ENCODE data around the gene KCNH8. TPM values are rescaled to one million over a fixed set of nuclear protein-coding genes. Genes with fewer than 3 reads are reported as not detected.

Gene KCNH8
- total RNA-seq, 1 experiment from 2014 or later: 1.3 TPM

- no peaks in the 10 kb centered on the region for H3K36me3 Mint-ChIP-seq (ENCODE audit: insufficient read depth, unreplicated experiment)
- no peak for DNase-seq
- H3K4me3 Mint-ChIP-seq (ENCODE audit: low read depth, unreplicated experiment): no peak overlapping the region
- TF ChIP-seq, protein P1, sequence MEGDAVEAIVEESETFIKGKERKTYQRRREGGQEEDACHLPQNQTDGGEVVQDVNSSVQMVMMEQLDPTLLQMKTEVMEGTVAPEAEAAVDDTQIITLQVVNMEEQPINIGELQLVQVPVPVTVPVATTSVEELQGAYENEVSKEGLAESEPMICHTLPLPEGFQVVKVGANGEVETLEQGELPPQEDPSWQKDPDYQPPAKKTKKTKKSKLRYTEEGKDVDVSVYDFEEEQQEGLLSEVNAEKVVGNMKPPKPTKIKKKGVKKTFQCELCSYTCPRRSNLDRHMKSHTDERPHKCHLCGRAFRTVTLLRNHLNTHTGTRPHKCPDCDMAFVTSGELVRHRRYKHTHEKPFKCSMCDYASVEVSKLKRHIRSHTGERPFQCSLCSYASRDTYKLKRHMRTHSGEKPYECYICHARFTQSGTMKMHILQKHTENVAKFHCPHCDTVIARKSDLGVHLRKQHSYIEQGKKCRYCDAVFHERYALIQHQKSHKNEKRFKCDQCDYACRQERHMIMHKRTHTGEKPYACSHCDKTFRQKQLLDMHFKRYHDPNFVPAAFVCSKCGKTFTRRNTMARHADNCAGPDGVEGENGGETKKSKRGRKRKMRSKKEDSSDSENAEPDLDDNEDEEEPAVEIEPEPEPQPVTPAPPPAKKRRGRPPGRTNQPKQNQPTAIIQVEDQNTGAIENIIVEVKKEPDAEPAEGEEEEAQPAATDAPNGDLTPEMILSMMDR (IDR thresholded peaks at IDR 0.05; ENCODE audit: unreplicated experiment): no peak
- CTCF ChIA-PET: no interaction called here
- H3K27ac Mint-ChIP-seq (ENCODE audit: unreplicated experiment): no peak overlapping the region
- H3K27me3 Mint-ChIP-seq (ENCODE audit: unreplicated experiment): no peaks in the 10 kb centered on the region
- BruUV-seq (replicated peaks): no TSS peak
- intact Hi-C loops (cut with micrococcal nuclease; ENCODE audit: unreplicated experiment): no loop called here
- no peaks in the 10 kb centered on the region for H3K4me1 Mint-ChIP-seq (ENCODE audit: low read depth, unreplicated experiment)
- H3K9me3 Mint-ChIP-seq (ENCODE audit: low read depth, unreplicated experiment): no peaks in the 10 kb centered on the region
These were observed 339.1 kb downstream of the KCNH8 start for GRCh38 chr3:19487386-19487785.

DNA sequence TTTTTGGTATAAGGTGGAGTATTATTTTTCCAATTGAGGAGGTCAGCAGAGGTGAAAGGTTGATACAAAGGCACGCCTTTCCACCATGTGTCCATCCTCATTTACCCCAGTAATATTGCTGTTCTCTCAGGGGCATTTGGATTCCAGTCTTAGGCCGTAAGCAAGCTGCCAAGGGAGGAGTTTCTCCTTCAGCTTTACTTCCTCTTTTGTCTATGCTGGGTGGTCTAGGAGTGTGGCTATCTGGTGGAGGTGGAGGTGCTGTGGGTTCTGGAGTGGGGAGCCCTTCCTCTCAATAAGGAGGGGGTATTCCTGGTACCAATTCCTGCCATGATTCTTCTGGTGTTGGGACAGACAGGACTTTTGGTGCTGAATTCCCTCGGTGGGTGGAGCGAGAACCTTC, 340.6 kb downstream of the KCNH8 start:
- Mint-ChIP-seq H3K9me3 (ENCODE audit: low read depth, unreplicated experiment) (no peaks in the 10 kb centered on the region), H3K4me3 (ENCODE audit: low read depth, unreplicated experiment) (no peak overlapping the region), H3K27ac (ENCODE audit: unreplicated experiment) (no peak overlapping the region), H3K4me1 (ENCODE audit: low read depth, unreplicated experiment) (no peaks in the 10 kb centered on the region), H3K27me3 (ENCODE audit: unreplicated experiment) (no peaks in the 10 kb centered on the region), H3K36me3 (ENCODE audit: insufficient read depth, unreplicated experiment) (no peaks in the 10 kb centered on the region)
- no TSS peak for BruUV-seq (replicated peaks)
- TF ChIP-seq, protein P1 (IDR thresholded peaks at IDR 0.05; ENCODE audit: unreplicated experiment): no peak
- intact Hi-C loops (cut with micrococcal nuclease; ENCODE audit: unreplicated experiment): no loop called here
- no peak for DNase-seq
- CTCF ChIA-PET: no interaction called here

- H3K4me3 Mint-ChIP-seq (ENCODE audit: low read depth, unreplicated experiment): no peak overlapping the region
- TF ChIP-seq, protein P1 (IDR thresholded peaks at IDR 0.05; ENCODE audit: unreplicated experiment): no peak
- H3K36me3 Mint-ChIP-seq (ENCODE audit: insufficient read depth, unreplicated experiment): no peaks in the 10 kb centered on the region
- no peaks in the 10 kb centered on the region for H3K4me1 Mint-ChIP-seq (ENCODE audit: low read depth, unreplicated experiment)
- peaks cover 3% of the 10 kb centered on the region for H3K9me3 Mint-ChIP-seq (ENCODE audit: low read depth, unreplicated experiment)
- CTCF ChIA-PET: no interaction called here
- no peak overlapping the region for H3K27ac Mint-ChIP-seq (ENCODE audit: unreplicated experiment)
- H3K27me3 Mint-ChIP-seq (ENCODE audit: unreplicated experiment): no peaks in the 10 kb centered on the region
- no TSS peak for BruUV-seq (replicated peaks)
- intact Hi-C loops (cut with micrococcal nuclease; ENCODE audit: unreplicated experiment): no loop called here
- DNase-seq: no peak
These were observed 341.6 kb downstream of the KCNH8 start for GRCh38 chr3:19489936-19490335.

GRCh38 chr3:19506171-19506570, 357.9 kb downstream of the KCNH8 start:
- no peak overlapping the region for H3K4me3 Mint-ChIP-seq (ENCODE audit: low read depth, unreplicated experiment)
- no TSS peak for BruUV-seq (replicated peaks)
- TF ChIP-seq, protein P1 (IDR thresholded peaks at IDR 0.05; ENCODE audit: unreplicated experiment): no peak
- H3K36me3 Mint-ChIP-seq (ENCODE audit: insufficient read depth, unreplicated experiment): no peaks in the 10 kb centered on the region
- H3K9me3 Mint-ChIP-seq (ENCODE audit: low read depth, unreplicated experiment): no peaks in the 10 kb centered on the region
- intact Hi-C loops (cut with micrococcal nuclease; ENCODE audit: unreplicated experiment): no loop called here
- CTCF ChIA-PET: no interaction called here
- no peaks in the 10 kb centered on the region for H3K27me3 Mint-ChIP-seq (ENCODE audit: unreplicated experiment)
- no peak for DNase-seq
- H3K4me1 Mint-ChIP-seq (ENCODE audit: low read depth, unreplicated experiment): no peaks in the 10 kb centered on the region
- no peak overlapping the region for H3K27ac Mint-ChIP-seq (ENCODE audit: unreplicated experiment)

- no peaks in the 10 kb centered on the region for H3K36me3 Mint-ChIP-seq (ENCODE audit: insufficient read depth, unreplicated experiment)
- H3K9me3 Mint-ChIP-seq (ENCODE audit: low read depth, unreplicated experiment): no peaks in the 10 kb centered on the region
- no peaks in the 10 kb centered on the region for H3K27me3 Mint-ChIP-seq (ENCODE audit: unreplicated experiment)
- H3K4me1 Mint-ChIP-seq (ENCODE audit: low read depth, unreplicated experiment): no peaks in the 10 kb centered on the region
- TF ChIP-seq, protein P1 (IDR thresholded peaks at IDR 0.05; ENCODE audit: unreplicated experiment): no peak
- BruUV-seq (replicated peaks): no TSS peak
- intact Hi-C loops (cut with micrococcal nuclease; ENCODE audit: unreplicated experiment): no loop called here
- no peak for DNase-seq
- no peak overlapping the region for H3K4me3 Mint-ChIP-seq (ENCODE audit: low read depth, unreplicated experiment)
- no peak overlapping the region for H3K27ac Mint-ChIP-seq (ENCODE audit: unreplicated experiment)
- CTCF ChIA-PET: no interaction called here
These were observed 374.0 kb downstream of the KCNH8 start for GRCh38 chr3:19522305-19522704.

All from Calu3 (cell line).